GM10266 (cell line): Measurements from ENCODE around the gene PEX14.

ENCODE experiments used
- DNase-seq: peaks from one replicate; pipeline ENCODE4 v3.0.0; 2012; ENCODE audit errors: extremely low spot score
- TF ChIP-seq, protein P1 (sequence below): IDR thresholded peaks from 2 replicates; pipeline ENCODE4 v1.5.1; 2012; ENCODE audit warnings: mild to moderate bottlenecking, low read depth; ENCODE audit not compliant: control insufficient read depth, insufficient read depth; ENCODE audit errors: missing control alignments

PEX14 gene

DNA sequence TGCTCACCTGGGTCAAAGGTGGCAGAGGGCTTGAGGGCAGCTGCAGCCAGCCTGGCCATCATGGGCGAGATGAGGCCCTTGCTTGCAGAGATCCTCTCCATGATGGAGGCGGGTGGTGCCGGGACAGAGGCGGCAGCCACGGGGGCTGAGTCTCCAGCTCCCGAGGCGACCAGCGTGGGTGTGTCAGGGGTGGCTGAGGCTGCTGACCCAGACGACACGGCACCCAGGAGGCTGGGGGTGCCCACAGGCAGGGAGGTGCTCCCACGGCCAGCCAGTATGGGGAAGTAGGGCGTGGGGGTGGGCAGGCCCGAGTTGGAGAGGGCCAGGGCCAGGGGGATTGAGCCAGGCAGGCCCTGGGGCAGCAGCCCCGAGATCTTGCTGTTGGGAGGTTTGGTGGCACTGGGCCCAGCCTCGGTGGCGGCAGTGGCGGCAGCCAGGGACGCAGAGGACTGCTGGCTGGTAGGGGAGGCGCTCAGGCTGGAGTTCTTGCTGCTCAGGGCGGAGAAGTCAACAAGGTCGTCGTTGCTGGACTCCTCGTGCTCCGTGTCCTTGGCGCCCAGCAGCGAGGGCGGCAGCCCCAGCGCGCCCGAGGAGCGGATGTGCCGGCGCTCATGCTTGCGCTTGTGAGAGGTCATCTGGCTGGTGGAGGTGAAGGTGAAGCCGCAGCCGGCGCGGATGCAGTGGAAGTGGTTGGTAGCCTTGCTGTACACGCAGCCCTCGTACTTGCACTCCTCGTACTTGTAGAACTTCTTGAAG, 178.8 kb downstream of the PEX14 start:
- TF ChIP-seq, protein P1, sequence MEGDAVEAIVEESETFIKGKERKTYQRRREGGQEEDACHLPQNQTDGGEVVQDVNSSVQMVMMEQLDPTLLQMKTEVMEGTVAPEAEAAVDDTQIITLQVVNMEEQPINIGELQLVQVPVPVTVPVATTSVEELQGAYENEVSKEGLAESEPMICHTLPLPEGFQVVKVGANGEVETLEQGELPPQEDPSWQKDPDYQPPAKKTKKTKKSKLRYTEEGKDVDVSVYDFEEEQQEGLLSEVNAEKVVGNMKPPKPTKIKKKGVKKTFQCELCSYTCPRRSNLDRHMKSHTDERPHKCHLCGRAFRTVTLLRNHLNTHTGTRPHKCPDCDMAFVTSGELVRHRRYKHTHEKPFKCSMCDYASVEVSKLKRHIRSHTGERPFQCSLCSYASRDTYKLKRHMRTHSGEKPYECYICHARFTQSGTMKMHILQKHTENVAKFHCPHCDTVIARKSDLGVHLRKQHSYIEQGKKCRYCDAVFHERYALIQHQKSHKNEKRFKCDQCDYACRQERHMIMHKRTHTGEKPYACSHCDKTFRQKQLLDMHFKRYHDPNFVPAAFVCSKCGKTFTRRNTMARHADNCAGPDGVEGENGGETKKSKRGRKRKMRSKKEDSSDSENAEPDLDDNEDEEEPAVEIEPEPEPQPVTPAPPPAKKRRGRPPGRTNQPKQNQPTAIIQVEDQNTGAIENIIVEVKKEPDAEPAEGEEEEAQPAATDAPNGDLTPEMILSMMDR, result no peak
- no peak for DNase-seq

DNA sequence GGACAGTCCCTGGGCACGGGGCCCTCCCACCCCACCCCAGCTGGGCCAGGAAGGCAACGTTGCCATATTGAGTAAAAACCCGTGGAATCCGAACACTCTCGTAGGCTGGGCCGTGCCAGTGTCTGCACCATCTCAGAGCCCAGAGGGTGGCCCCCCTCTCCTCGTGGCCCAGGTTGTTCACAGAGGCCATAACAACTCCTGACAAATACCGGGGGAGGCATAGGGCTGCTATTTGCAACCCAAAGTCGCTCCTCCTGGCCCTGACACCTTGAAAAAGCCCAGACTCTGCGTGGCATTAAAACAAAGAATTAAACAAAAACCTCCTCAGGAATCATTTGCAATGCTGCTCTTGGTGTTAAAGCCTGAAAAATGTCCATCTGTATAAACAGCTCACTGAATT, 180.3 kb downstream of the PEX14 start:
- TF ChIP-seq, protein P1, result no peak
- no peak for DNase-seq

DNA sequence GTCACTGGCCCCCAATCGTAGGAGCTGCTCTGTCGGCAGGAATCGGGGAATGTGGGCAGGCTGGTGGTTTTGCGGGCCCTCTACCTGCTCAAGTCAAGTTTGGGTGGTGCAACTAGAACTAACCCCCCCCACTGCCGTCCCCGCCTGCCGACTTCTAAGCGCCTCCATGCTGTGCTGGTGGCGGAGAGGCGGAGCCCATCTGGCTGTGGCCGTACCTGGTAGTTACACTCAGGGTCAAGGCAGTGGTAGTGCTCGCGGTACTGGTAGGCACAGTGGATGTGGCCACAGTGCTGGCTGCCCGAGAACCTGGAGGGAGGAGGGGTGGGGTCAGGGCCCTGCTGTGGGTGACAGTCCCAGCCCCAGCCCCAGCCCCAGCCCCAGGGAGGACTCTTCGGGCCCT, 181.7 kb downstream of the PEX14 start:
- TF ChIP-seq, protein P1, result no peak
- no peak for DNase-seq

DNA sequence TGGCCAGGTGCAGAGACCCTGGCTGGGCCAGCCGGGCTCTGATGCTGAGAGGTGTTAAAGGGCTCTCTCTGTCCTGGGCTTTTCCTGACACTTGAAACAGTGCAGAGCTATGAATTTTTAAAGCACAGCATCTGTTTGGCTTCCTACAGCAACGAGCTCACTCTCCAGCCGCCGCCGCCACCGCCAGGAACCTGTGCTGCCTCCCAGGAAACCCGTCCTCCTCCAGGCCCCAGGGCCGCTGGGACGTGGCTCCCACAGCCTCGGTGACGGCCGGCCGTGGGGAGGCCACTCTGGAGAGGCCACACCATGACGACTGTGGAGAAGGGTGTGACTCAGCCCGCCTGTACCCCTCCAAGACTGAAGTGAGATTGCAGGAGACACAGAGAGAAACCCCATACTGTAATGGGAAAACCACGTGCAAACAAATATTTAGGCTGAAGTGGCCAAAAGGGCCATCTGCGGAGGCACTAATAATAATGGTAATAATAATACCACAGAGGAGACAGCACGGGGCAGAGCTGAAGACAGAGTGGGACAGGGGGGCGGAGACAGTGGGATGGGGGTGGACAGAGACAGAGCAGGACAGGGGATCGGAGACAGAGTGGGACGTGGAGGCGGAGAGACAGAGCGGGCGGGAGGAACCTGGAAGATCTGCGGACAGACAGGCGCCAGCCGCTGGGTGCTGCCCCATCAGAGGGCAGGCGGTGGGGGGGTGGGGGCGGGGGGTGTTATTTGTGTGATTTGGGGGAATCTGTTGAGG, 182.5 kb downstream of the PEX14 start:
- no peak for DNase-seq
- TF ChIP-seq, protein P1, result no peak

DNA sequence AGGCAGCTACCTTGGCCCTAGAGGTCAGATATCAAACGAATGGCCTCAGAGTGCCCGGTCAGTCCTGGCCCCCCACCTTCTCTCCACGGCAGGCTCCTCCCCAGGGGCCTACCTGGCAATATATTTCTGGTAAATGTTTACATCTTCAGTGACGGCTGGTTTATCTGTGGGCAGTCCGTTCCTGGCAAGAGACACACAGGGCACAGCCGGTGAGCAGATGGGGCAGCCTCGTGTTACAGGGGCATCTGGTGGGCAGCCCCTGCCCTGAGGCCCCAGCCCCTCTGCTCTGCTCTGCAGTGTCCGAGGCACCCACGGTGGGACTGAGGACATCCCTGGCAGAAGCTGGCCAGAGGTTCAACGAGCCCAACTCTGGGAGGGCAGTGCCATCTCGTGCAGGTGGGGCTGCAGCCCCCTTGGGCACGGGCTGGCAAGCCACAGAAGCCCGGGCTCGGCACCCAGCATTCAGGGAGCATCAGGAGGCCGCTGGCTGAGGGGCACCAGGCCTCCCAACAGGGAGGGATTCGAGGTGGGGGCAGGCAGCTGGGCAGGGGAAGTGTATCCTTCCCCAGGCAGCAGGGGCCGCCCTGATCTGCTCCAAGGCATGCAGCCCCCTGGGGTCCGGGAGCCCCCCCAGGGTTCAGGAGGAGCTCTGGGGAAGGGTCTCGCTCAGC, 183.8 kb downstream of the PEX14 start:
- DNase-seq, result no peak
- TF ChIP-seq, protein P1, result no peak

DNA sequence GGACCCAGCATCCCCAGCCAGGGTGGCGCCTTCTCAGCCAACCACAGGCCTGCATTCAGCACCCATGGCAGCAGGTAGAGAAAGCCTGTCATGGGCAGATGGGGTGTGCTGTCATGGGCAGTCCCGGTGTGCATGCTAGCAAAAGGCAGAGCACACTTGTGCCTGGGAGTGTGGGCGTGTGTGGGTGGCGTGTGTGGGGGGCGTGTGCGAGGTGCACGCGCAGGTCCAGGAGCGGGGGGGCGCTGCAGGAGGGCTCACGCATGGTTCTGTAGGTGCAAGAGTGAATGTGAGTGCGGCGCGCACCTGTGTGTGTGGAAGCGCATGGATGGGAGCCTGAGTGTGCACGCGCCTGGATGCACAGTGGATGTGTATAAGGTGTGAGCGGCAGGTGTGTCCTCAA, 184.5 kb downstream of the PEX14 start:
- TF ChIP-seq, protein P1, result no peak
- no peak for DNase-seq
